ENCODE measurements around the gene DLGAP1.

Gene DLGAP1

GRCh38 chr18:3502650-3503049 is 952.5 kb downstream of the DLGAP1 start:
- peaks cover 6% of the 10 kb centered on the region for H3K27me3 ChIP-seq
- H3K36me3 ChIP-seq = no peaks in the 10 kb centered on the region
- H3K4me1 ChIP-seq = no peaks in the 10 kb centered on the region
- DNase-seq = no peak
- TF ChIP-seq CTCF (IDR thresholded peaks at IDR 0.05; ENCODE audit: low read depth, low read length) = no peak
- H3K4me3 ChIP-seq (ENCODE audit: low read depth, low read length) = no peak overlapping the region
- H3K9me3 ChIP-seq = no peaks in the 10 kb centered on the region

- Histone ChIP-seq H3K9me3 (no peaks in the 10 kb centered on the region), H3K36me3 (no peaks in the 10 kb centered on the region), H3K4me1 (no peaks in the 10 kb centered on the region), H3K27me3 (peaks cover 6% of the 10 kb centered on the region), H3K4me3 (ENCODE audit: low read depth, low read length) (no peak overlapping the region)
- no peak for DNase-seq
- TF ChIP-seq CTCF (IDR thresholded peaks at IDR 0.05; ENCODE audit: low read depth, low read length) = no peak
These were observed 955.1 kb downstream of the DLGAP1 start for GRCh38 chr18:3500016-3500415.

GRCh38 chr18:3499501-3499900 is 955.6 kb downstream of the DLGAP1 start:
- Histone ChIP-seq H3K9me3 (no peaks in the 10 kb centered on the region), H3K27me3 (peaks cover 6% of the 10 kb centered on the region), H3K36me3 (no peaks in the 10 kb centered on the region), H3K4me1 (no peaks in the 10 kb centered on the region), H3K4me3 (ENCODE audit: low read depth, low read length) (peak overlapping the region; percentile 48)
- no peak for DNase-seq
- TF ChIP-seq CTCF (IDR thresholded peaks at IDR 0.05; ENCODE audit: low read depth, low read length) = no peak

GRCh38 chr18:3498698-3499471 is 956.2 kb downstream of the DLGAP1 start:
- peak overlapping the region; percentile 48 for H3K4me3 ChIP-seq (ENCODE audit: low read depth, low read length)
- no peak for TF ChIP-seq CTCF (IDR thresholded peaks at IDR 0.05; ENCODE audit: low read depth, low read length)
- no peaks in the 10 kb centered on the region for H3K9me3 ChIP-seq
- H3K4me1 ChIP-seq = no peaks in the 10 kb centered on the region
- DNase-seq = peak; percentile 34
- peaks cover 6% of the 10 kb centered on the region for H3K27me3 ChIP-seq
- no peaks in the 10 kb centered on the region for H3K36me3 ChIP-seq

GRCh38 chr18:3495691-3496430 is 959.2 kb downstream of the DLGAP1 start:
- Histone ChIP-seq H3K4me1 (no peaks in the 10 kb centered on the region), H3K36me3 (no peaks in the 10 kb centered on the region), H3K4me3 (ENCODE audit: low read depth, low read length) (no peak overlapping the region), H3K9me3 (no peaks in the 10 kb centered on the region), H3K27me3 (peaks cover 6% of the 10 kb centered on the region)
- DNase-seq = no peak
- TF ChIP-seq CTCF (IDR thresholded peaks at IDR 0.05; ENCODE audit: low read depth, low read length) = no peak

GRCh38 chr18:3494569-3494968 is 960.5 kb downstream of the DLGAP1 start:
- H3K4me1 ChIP-seq = no peaks in the 10 kb centered on the region
- H3K9me3 ChIP-seq = no peaks in the 10 kb centered on the region
- DNase-seq = no peak
- peaks cover under 1% of the 10 kb centered on the region for H3K27me3 ChIP-seq
- H3K36me3 ChIP-seq = no peaks in the 10 kb centered on the region
- H3K4me3 ChIP-seq (ENCODE audit: low read depth, low read length) = no peak overlapping the region
- TF ChIP-seq CTCF (IDR thresholded peaks at IDR 0.05; ENCODE audit: low read depth, low read length) = no peak
